HG03060 (cell line): ENCODE data around the gene NHEJ1.

ENCODE experiments used
- ATAC-seq: cut with Tn5 transposase; IDR thresholded peaks from one replicate; pipeline ENCODE4 v1.9.1; 2021; ENCODE audit warnings: low read depth, moderate number of reproducible peaks; ENCODE audit not compliant: unreplicated experiment

NHEJ1 gene

DNA sequence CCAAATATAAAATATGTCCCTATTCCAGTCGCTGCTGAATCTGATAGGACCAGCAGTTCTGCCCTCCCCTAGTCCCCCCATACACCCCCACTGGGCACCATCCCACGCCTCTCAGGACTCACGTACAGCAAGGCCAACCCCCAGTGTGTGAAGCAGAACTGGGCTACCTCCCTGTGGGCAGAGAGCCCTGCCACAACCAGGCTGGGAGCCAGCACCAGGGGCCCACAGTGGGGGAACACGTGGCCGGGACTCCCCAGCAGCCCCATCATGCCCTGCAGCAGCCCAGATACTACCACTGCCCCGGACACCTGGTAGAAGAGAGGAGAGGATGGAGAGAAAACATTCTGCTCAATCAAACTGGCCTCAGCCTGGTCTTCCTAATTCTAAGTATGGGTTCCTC lies 7.9 kb upstream of the NHEJ1 start:
- ATAC-seq: no peak

DNA sequence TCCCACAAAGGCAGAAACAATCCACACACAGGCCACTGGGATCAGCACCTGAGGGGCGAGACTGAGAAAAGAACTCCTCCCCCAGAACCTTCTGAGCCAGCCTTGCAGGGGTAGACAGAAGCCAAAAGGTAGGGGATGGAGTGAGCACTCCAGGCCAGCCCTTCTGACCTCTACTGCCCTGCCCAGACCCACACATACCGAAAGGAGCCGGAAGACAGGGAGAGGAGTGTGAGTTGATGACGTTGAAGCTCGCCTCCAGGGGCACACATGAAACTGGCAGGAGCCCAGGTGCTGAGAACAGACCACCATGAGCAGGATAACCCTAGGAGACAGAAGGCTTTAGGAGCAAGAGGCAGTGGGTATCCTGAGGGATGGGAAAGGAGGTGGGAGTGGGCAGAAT lies 7.4 kb upstream of the NHEJ1 start:
- ATAC-seq: no peak

DNA sequence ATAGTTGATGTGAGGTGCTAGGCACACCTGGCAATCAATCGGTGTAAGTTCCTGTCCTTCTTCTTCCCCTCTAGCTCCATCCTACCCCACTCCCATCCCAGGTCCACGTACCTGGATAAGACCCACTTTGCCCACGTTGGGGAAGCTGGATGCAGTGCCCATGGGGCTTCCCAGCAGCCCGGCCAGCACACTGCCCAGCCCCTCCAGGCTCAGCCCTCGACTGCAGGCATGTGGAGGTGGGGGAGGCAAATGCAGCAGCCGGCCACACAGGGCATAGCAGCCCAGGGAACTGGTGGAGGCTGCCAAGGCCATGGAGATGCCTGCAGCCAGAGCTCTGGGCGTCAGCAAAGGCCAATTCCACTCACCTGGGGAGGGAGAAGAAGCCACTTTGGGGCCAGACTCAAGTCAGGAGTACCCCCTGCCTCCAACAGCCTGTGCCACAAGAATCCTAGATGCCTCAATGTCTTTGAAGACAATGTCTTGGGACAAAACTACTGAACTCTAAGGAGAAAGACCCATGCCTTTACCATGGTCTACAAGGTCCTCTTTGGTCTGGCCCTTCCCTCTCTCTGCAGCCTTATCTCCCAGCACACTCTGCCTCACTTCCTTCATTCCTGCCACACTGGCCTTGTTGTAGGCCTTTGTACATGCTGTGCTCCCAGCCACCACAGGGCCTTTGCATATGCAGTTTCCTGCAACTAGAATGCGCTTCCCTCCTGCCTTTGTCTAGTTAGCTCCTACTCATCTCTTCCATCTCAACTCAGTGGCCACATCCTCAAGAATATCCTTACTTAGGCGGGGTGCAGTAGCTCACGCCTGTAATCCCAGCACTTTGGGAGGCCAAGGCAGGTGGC lies 4.7 kb upstream of the NHEJ1 start:
- ATAC-seq: no peak

DNA sequence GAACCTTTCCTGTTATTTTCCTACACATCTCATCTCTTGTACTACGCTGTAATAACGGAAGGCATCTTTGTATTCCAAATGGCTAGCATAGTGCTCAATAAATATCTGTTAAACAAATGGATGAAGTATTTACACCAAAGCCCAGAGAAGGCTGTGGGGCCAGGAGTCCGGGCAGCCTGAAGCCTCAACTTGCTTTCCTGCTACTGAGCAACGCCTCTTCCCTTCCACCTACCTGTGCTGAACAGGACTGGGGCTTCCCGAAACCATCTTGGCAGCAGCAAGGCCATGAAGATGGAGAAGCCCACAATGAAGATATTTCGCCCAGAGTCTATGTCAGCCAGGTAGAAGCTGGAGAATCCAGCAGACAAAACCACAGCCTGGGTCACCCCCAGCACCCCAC lies 2.5 kb upstream of the NHEJ1 start:
- ATAC-seq: no peak

GRCh38 chr2:219161097-219161496 lies 482 bp upstream of the NHEJ1 start:
- no peak for ATAC-seq

- ATAC-seq: no peak
Observed at GRCh38 chr2:219159771-219160185, 837 bp downstream of the NHEJ1 start.

- no peak for ATAC-seq
Observed at GRCh38 chr2:219158586-219158985, 2.0 kb downstream of the NHEJ1 start.

DNA sequence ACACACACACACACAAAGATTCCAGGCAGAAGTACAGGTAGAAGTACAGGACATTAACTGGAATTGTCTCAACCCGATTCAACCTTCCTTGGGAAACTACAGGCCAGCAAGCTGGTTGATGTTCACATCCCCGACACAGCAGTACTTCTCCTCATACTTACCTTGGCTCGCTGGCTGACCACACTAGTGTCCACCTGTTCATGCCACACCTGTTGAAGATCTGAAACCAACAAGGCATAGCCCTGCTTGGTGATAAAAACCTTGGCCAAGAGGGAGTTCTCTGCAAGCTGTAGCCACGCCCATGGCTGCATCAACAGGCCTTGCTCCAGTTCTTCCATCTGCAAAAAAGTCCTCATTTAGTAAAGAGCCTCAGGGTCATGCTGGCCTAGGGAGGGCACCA lies 2.6 kb downstream of the NHEJ1 start:
- no peak for ATAC-seq

- ATAC-seq: no peak
Observed at GRCh38 chr2:219157396-219157795, 3.2 kb downstream of the NHEJ1 start.

GRCh38 chr2:219155054-219155644 lies 5.5 kb downstream of the NHEJ1 start:
- ATAC-seq: no peak

GRCh38 chr2:219149667-219150066 lies 10.9 kb downstream of the NHEJ1 start:
- no peak for ATAC-seq

DNA sequence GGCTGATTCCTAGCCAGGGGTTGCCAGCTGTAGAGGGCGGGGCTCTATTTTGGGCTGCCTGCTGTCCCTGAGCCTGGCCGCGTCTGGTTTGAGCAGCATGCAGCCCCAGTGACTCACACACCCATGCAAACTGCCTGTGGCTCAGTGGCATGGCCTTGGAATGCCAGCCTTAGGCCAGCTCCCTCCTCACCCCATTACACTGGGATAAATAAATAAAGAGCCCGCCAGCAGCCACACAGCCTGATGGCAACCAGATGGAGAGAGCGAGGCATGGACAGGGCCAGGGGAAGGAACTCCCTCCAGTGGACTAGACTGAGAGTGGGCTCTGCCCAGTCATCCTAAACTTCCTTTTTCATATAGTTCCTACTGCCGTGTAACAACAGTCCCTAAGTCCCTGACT lies 18.3 kb downstream of the NHEJ1 start:
- ATAC-seq: no peak

- no peak for ATAC-seq
Observed at GRCh38 chr2:219140722-219141121, 19.9 kb downstream of the NHEJ1 start.

DNA sequence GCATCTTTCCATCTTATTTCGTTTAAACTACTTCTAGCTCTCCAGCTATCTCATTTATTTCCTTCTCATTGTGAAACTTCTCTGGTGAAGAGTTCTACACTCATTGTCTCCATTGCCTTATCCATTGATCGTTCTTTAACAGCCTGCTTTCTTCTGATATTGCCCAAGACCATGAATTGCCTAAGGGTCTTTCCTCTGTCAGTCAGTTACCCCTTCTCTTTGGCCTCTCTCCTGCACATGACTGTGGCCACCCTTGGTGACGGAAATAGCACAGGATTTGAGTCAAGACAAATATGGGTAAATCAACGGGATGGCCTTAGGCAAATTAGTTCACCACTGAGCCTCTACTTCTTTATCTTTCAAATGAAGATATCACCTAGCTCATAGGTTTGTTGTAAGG lies 26.6 kb downstream of the NHEJ1 start:
- ATAC-seq: no peak

DNA sequence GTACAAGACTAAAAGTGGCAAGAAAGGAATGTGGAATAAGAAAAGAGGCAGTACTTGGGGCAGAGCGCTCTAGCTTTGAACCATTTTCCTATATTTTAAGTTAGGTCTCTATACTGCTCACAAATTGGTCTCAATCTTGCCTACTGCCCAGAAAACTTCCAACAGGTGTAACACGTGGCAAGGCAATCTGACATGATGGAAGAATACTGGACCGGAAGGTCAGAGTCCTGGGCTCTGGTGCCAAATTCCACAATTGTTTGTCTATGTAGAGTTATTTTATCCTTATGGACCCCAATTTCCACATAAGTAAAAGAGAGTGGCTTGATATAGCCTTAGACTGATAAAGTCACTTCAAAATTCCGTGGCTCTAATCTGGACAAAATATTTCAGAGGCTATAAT lies 28.9 kb downstream of the NHEJ1 start:
- no peak for ATAC-seq

- ATAC-seq: no peak
Observed at GRCh38 chr2:219131327-219131726, 29.3 kb downstream of the NHEJ1 start.

DNA sequence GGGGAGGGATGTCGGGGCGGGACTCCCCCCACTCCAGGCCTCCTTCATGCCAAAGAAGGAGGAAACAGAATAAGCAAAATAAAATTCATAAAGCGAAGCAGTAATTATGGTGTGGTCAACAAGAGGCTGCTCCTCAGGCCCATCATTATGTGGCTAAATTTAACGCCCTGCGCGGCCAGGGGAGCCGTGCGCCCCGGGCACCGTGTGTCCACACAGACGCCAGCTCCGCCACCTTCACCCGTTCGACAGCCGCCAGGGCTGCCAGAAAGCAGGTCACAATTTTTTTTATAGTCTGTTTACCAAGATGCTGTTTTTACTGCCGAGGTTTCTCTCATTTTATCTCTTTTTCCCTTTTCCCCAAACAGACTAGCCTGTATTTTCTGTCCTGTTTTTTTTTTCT lies 31.0 kb downstream of the NHEJ1 start:
- ATAC-seq: no peak

- no peak for ATAC-seq
Observed at GRCh38 chr2:219128396-219128795, 32.2 kb downstream of the NHEJ1 start.

- ATAC-seq: no peak
Observed at GRCh38 chr2:219127037-219127635, 33.5 kb downstream of the NHEJ1 start.

- no peak for ATAC-seq
Observed at GRCh38 chr2:219126555-219126954, 34.1 kb downstream of the NHEJ1 start.

GRCh38 chr2:219125886-219126270 lies 34.7 kb downstream of the NHEJ1 start:
- no peak for ATAC-seq
